Vagina (tissue), 2 donors: ENCODE results near the gene TANGO6. TPM values are rescaled to one million over a fixed set of nuclear protein-coding genes. Genes with fewer than 3 reads are reported as not detected.

ENCODE experiments used
- DNase-seq, 2 donors: peaks; one replicate each; pipeline ENCODE4 v3.0.0-alpha.2; 2017; ENCODE audit errors: extremely low spot score in 2 of 2
- H3K27ac ChIP-seq: fragments of 200-600 bp; sonication (generic); one replicate; pipeline ENCODE4 v1.5.1; 2019
- H3K27me3 ChIP-seq: fragments of 200-600 bp; sonication (generic); one replicate; pipeline ENCODE4 v1.5.1; 2019
- H3K36me3 ChIP-seq, 2 donors: fragments of 200-600 bp; sonication (generic); one replicate each; pipeline ENCODE4 v1.5.1; 2017 to 2019
- H3K4me1 ChIP-seq: fragments of 200-600 bp; sonication (generic); one replicate; pipeline ENCODE4 v1.5.1; 2019
- H3K4me3 ChIP-seq, 2 donors: fragments of 200-600 bp; sonication (generic); 1 replicate in 1 of 2; 2 replicates in 1 of 2; pipeline ENCODE4 v1.5.1; 2016 to 2019
- H3K9me3 ChIP-seq: fragments of 200-600 bp; sonication (generic); one replicate; pipeline ENCODE4 v1.5.1; 2019
- POLR2A ChIP-seq, 2 donors: fragments of 450-650 bp; IDR thresholded peaks; one replicate each; pipeline ENCODE4 v1.6.1; 2017; ENCODE audit warnings: antibody characterized with exemption in 2 of 2, mild to moderate bottlenecking in 2 of 2, moderate library complexity in 2 of 2
- POLR2AphosphoS5 ChIP-seq, 2 donors: sonication (generic); formaldehyde crosslinking; IDR thresholded peaks; one replicate each; pipeline ENCODE4 v1.9.0; 2017; ENCODE audit warnings: antibody characterized with exemption in 2 of 2, mild to moderate bottlenecking in 2 of 2, low read depth in 1 of 2; ENCODE audit not compliant: insufficient read depth in 1 of 2
- intact Hi-C: fragments of 100-400 bp; cut with DNase I; formaldehyde crosslinking; loops from one replicate; pipeline ENCODE4 v1.15.1; 2023
- total RNA-seq: library from RNA; depleted of rRNA; stranded (reverse); fragments of >200 nt; gene quantifications from one replicate; pipeline ENCODE4 v1.2.3, GENCODE V29; 2016
- TF ChIP-seq, protein P1 (sequence below), 3 experiments: fragments of 450-650 bp in 2 of 3; fragments of 200-600 bp in 1 of 3; sonication (generic) in 1 of 3; IDR thresholded peaks; one replicate each; pipeline ENCODE4 v1.5.1; 2017 to 2019; ENCODE audit warnings: antibody characterized with exemption in 3 of 3, mild to moderate bottlenecking in 2 of 3, moderate library complexity in 2 of 3

TANGO6 gene
- total RNA-seq, result 21.9 TPM

DNA sequence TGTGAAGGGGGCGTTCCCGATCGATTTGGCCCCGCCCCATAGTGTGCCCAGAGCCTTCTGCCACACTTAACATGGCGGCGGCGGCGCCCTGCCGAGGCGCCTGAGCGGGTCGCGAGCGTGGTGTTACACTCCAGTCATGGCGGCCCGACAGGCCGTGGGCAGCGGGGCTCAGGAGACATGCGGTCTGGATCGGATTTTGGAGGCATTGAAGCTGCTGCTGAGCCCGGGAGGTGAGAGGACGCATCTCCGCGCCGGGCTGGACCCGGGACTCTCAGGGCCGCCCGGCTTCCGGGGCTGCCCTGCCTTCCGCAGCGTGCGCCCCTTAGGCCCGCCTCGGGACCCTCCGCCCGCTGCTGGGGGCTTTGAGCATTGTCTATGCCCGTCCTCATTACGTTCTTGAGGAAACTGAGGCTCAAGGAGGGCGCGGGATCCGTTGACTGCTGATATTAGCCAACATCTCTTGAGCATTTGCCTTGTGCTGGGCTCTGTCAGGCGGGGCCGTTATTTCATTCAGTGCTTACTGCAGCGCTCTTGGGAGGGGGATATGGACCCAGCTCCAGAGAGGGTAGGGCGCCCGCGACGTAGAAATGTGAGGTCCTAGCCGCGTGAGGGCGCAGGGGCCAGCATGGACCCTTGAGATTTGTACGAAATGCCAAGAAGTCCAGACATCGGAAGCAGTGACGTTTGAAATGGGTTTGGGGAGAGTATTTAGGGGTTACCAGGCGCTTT is at the start of gene TANGO6:
Gene TANGO6, plus strand, starts transcription at position 50 of the 729 bp plus-strand sequence. Its CDS starts 87 bp downstream, at position 137.
- TF ChIP-seq, protein P1, sequence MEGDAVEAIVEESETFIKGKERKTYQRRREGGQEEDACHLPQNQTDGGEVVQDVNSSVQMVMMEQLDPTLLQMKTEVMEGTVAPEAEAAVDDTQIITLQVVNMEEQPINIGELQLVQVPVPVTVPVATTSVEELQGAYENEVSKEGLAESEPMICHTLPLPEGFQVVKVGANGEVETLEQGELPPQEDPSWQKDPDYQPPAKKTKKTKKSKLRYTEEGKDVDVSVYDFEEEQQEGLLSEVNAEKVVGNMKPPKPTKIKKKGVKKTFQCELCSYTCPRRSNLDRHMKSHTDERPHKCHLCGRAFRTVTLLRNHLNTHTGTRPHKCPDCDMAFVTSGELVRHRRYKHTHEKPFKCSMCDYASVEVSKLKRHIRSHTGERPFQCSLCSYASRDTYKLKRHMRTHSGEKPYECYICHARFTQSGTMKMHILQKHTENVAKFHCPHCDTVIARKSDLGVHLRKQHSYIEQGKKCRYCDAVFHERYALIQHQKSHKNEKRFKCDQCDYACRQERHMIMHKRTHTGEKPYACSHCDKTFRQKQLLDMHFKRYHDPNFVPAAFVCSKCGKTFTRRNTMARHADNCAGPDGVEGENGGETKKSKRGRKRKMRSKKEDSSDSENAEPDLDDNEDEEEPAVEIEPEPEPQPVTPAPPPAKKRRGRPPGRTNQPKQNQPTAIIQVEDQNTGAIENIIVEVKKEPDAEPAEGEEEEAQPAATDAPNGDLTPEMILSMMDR (IDR thresholded peaks at IDR 0.05), result no peak
- peak; percentile 68 to 90 for TF ChIP-seq POLR2AphosphoS5 (IDR thresholded peaks at IDR 0.05; ENCODE audit: insufficient read depth in 1 of 2, low read depth in 1 of 2)
- no peak for DNase-seq
- peaks cover 7% of the 10 kb centered on the region for H3K4me1 ChIP-seq
- peak within 1 kb of the TSS; percentile 74 to 79 for H3K4me3 ChIP-seq
- no peaks in the 10 kb centered on the region for H3K9me3 ChIP-seq
- no peaks in the 10 kb centered on the region for H3K36me3 ChIP-seq
- H3K27me3 ChIP-seq, result no peaks in the 10 kb centered on the region
- peak within 1 kb of the TSS; percentile 73 for H3K27ac ChIP-seq
- intact Hi-C loops, result loop anchor here (10.0 kb wide), 1 partner anchor 319 kb away; no protein-coding TSS in a partner anchor

DNA sequence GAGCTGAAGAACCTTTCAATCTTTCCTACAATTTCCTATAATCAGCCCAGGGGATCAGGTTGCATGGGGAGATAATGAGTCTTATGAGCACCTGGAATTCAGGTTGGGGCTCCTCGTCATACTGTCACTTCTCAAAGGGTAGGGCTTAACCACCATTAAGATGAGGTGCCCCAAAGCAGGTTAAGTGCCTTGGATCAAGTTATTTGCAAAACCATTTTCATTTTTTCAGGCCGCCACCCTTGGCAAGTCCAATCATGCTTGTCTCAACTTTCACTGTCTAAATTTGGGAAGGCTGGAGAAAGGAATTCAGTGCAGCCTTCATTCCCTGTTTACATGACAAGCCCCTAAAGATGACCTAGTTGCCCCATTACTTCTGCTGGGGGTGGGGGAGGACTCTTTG is 44.9 kb upstream of the TANGO6 start:
- H3K4me3 ChIP-seq, result no peak overlapping the region
- TF ChIP-seq, protein P1 (IDR thresholded peaks at IDR 0.05), result no peak
- TF ChIP-seq POLR2AphosphoS5 (IDR thresholded peaks at IDR 0.05; ENCODE audit: insufficient read depth in 1 of 2, low read depth in 1 of 2) (peak in 1 of 2 donors; percentile 52), POLR2A (IDR thresholded peaks at IDR 0.05) (no peak)
- intact Hi-C loops, result no loop called here
- no peak overlapping the region for H3K27ac ChIP-seq
- no peaks in the 10 kb centered on the region for H3K36me3 ChIP-seq
- no peaks in the 10 kb centered on the region for H3K9me3 ChIP-seq
- DNase-seq, result no peak
- peaks cover 21% of the 10 kb centered on the region for H3K4me1 ChIP-seq
- no peaks in the 10 kb centered on the region for H3K27me3 ChIP-seq

DNA sequence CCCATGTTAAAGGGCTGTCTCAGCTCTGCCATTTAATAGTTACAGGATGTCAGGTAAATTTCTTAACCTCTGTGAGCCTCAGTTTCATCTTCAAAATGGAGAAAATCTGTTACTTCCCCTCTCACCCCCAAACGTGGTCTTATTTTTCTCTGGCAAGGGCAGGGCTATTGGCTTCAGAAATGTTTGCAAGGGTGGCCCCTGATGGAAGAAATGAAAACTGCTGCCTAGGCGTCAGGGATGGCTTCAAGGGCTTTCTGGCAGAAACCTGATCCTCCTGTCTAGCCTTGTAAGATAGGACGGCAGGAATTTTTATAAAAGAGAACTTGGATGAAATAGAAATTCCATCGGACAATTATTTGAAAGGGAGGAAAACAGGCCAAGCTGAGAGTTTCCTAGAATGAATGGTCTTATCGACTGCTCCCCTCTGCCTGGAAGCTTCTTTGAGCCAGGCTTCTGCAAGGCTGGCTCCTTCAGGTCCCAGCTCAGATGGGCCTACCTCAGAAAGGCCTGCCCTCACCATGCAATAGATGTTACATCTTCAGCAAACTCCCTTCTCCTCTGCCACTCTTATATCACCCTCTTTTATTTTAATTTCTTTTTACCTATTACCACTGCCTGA is 43.0 kb upstream of the TANGO6 start:
- no peak overlapping the region for H3K4me3 ChIP-seq
- TF ChIP-seq, protein P1 (IDR thresholded peaks at IDR 0.05), result peak in 2 of 3 experiments; percentile 2 to 52
- no peak for TF ChIP-seq POLR2AphosphoS5 (IDR thresholded peaks at IDR 0.05; ENCODE audit: insufficient read depth in 1 of 2, low read depth in 1 of 2)
- H3K27me3 ChIP-seq, result no peaks in the 10 kb centered on the region
- peaks cover 21% of the 10 kb centered on the region for H3K4me1 ChIP-seq
- no peak for DNase-seq
- no peaks in the 10 kb centered on the region for H3K9me3 ChIP-seq
- peak overlapping the region; percentile 33 for H3K27ac ChIP-seq
- intact Hi-C loops, result no loop called here
- no peaks in the 10 kb centered on the region for H3K36me3 ChIP-seq

DNA sequence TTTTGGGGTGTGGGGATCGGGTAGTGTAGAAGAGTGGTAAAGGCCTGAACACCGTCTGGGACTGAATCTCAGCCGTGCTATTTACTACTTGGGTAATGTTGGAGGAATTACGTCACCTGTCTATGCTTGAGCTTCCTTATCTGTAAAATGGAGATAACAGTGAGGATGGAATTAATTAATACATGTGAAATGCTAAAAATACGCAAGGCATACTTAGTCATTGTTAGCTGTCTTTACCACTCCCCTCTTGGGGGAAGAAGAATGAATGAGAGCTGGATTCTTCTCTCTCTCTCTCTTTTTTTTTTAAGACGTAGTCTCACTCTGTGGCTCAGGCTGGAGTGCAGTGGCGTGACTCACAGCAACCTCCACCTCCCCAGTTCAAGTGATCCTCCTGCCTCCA is 41.1 kb upstream of the TANGO6 start:
- Histone ChIP-seq H3K36me3 (no peaks in the 10 kb centered on the region), H3K4me1 (peaks cover 21% of the 10 kb centered on the region), H3K9me3 (no peaks in the 10 kb centered on the region), H3K27ac (no peak overlapping the region), H3K27me3 (no peaks in the 10 kb centered on the region), H3K4me3 (no peak overlapping the region)
- no peak for DNase-seq
- intact Hi-C loops, result no loop called here
- no peak for TF ChIP-seq POLR2AphosphoS5 (IDR thresholded peaks at IDR 0.05; ENCODE audit: insufficient read depth in 1 of 2, low read depth in 1 of 2)
- TF ChIP-seq POLR2A (IDR thresholded peaks at IDR 0.05), result no peak
- TF ChIP-seq, protein P1 (IDR thresholded peaks at IDR 0.05), result no peak

DNA sequence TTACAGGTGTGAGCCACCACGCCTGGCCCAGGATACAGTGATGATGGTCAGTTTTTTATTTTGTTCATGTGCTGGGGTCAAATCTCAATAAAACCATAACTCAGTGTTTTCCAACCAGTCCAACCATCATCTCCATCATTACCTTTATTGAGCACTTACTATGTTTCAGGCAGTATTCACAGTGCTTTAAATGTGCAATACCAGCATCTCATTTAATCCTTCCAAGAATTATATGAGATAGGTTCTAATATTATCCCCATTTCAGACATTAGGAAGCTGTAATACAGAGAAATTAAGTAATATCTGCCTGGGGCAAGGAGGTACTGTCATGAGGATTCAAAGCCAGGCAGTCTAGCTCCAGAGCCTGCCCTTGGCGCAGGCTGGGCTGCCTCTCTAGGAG is 36.9 kb upstream of the TANGO6 start:
- no peaks in the 10 kb centered on the region for H3K27me3 ChIP-seq
- no peak for DNase-seq
- H3K9me3 ChIP-seq, result no peaks in the 10 kb centered on the region
- H3K4me3 ChIP-seq, result no peak overlapping the region
- intact Hi-C loops, result no loop called here
- H3K36me3 ChIP-seq, result peaks cover 0 to 14% of the 10 kb centered on the region in 2 donors
- no peaks in the 10 kb centered on the region for H3K4me1 ChIP-seq
- H3K27ac ChIP-seq, result no peak overlapping the region
- TF ChIP-seq POLR2AphosphoS5 (IDR thresholded peaks at IDR 0.05; ENCODE audit: insufficient read depth in 1 of 2, low read depth in 1 of 2) (no peak), POLR2A (IDR thresholded peaks at IDR 0.05) (no peak)
